ENCODE data around the gene FXYD4.

- TF ChIP-seq POLR2AphosphoS5 (IDR thresholded peaks at IDR 0.05; ENCODE audit: borderline replicate concordance, low read depth, low read length) (no peak), EZH2 (IDR thresholded peaks at IDR 0.05) (no peak)
Observed at GRCh38 chr10:43338117-43338516, 33.3 kb upstream of the FXYD4 start.
